ENCODE measurements around the gene SOHLH1.

Gene SOHLH1

GRCh38 chr9:135681161-135681560 is 18.1 kb downstream of the SOHLH1 start:
- Histone ChIP-seq H2AFZ (ENCODE audit: low read length) (no peak overlapping the region), H3K27ac (ENCODE audit: low read length) (no peak overlapping the region), H3K9me3 (replicated peaks; ENCODE audit: insufficient read depth, low read length) (no peaks in the 10 kb centered on the region), H3K4me3 (ENCODE audit: low read length) (no peak overlapping the region), H3K36me3 (replicated peaks; ENCODE audit: insufficient read depth, low read length) (no peaks in the 10 kb centered on the region), H3K4me1 (ENCODE audit: low read length) (peaks cover 7% of the 10 kb centered on the region; the same call in 1 of the 2 replicates), H3K9me2 (replicated peaks; ENCODE audit: insufficient read depth, low read length) (no peaks in the 10 kb centered on the region), H3F3A (ENCODE audit: insufficient read depth, low read length) (no peaks in the 10 kb centered on the region), H4K20me1 (ENCODE audit: insufficient read depth, low read length) (no peaks in the 10 kb centered on the region), H3K4me2 (ENCODE audit: low read depth, low read length) (no peak overlapping the region), H3K9ac (ENCODE audit: low read length) (no peak overlapping the region), H3K27me3 (replicated peaks; ENCODE audit: insufficient read depth, low read length) (peaks cover 76% of the 10 kb centered on the region), H3K79me2 (ENCODE audit: low read length) (no peaks in the 10 kb centered on the region)
- DNase-seq: no peak
- TF ChIP-seq EZH2phosphoT487 (IDR thresholded peaks at IDR 0.05; ENCODE audit: low read length): no peak
- TF ChIP-seq CTCF (IDR thresholded peaks at IDR 0.05; ENCODE audit: low read length): no peak
- TF ChIP-seq EZH2 (optimal IDR thresholded peaks at IDR 0.05; ENCODE audit: low read depth, low read length): no peak

- Histone ChIP-seq H3K27me3 (replicated peaks; ENCODE audit: insufficient read depth, low read length) (peaks cover 72% of the 10 kb centered on the region), H3K4me2 (ENCODE audit: low read depth, low read length) (no peak overlapping the region), H4K20me1 (ENCODE audit: insufficient read depth, low read length) (no peaks in the 10 kb centered on the region), H3K9me3 (replicated peaks; ENCODE audit: insufficient read depth, low read length) (no peaks in the 10 kb centered on the region), H3K27ac (ENCODE audit: low read length) (no peak overlapping the region), H3K36me3 (replicated peaks; ENCODE audit: insufficient read depth, low read length) (no peaks in the 10 kb centered on the region), H3K9me2 (replicated peaks; ENCODE audit: insufficient read depth, low read length) (no peaks in the 10 kb centered on the region), H3F3A (ENCODE audit: insufficient read depth, low read length) (no peaks in the 10 kb centered on the region), H3K9ac (ENCODE audit: low read length) (no peak overlapping the region), H3K4me3 (ENCODE audit: low read length) (no peak overlapping the region), H3K4me1 (ENCODE audit: low read length) (peaks cover 7% of the 10 kb centered on the region; the same call in 1 of the 2 replicates), H3K79me2 (ENCODE audit: low read length) (no peaks in the 10 kb centered on the region), H2AFZ (ENCODE audit: low read length) (no peak overlapping the region)
- TF ChIP-seq CTCF (IDR thresholded peaks at IDR 0.05; ENCODE audit: low read length) (no peak), EZH2 (optimal IDR thresholded peaks at IDR 0.05; ENCODE audit: low read depth, low read length) (no peak), EZH2phosphoT487 (IDR thresholded peaks at IDR 0.05; ENCODE audit: low read length) (no peak)
- DNase-seq: no peak
Measured at GRCh38 chr9:135680056-135680455, 19.2 kb downstream of the SOHLH1 start.

GRCh38 chr9:135678236-135679017 is 20.9 kb downstream of the SOHLH1 start:
- H3K36me3 ChIP-seq (replicated peaks; ENCODE audit: insufficient read depth, low read length): no peaks in the 10 kb centered on the region
- TF ChIP-seq CTCF (IDR thresholded peaks at IDR 0.05; ENCODE audit: low read length): no peak
- no peak for TF ChIP-seq EZH2phosphoT487 (IDR thresholded peaks at IDR 0.05; ENCODE audit: low read length)
- peaks cover 7% of the 10 kb centered on the region; the same call in 1 of the 2 replicates for H3K4me1 ChIP-seq (ENCODE audit: low read length)
- H3F3A ChIP-seq (ENCODE audit: insufficient read depth, low read length): no peaks in the 10 kb centered on the region
- no peaks in the 10 kb centered on the region for H4K20me1 ChIP-seq (ENCODE audit: insufficient read depth, low read length)
- H3K9ac ChIP-seq (ENCODE audit: low read length): no peak overlapping the region
- H3K9me3 ChIP-seq (replicated peaks; ENCODE audit: insufficient read depth, low read length): no peaks in the 10 kb centered on the region
- H2AFZ ChIP-seq (ENCODE audit: low read length): no peak overlapping the region
- H3K4me2 ChIP-seq (ENCODE audit: low read depth, low read length): no peak overlapping the region
- H3K4me3 ChIP-seq (ENCODE audit: low read length): no peak overlapping the region
- H3K27me3 ChIP-seq (replicated peaks; ENCODE audit: insufficient read depth, low read length): peaks cover 72% of the 10 kb centered on the region
- no peaks in the 10 kb centered on the region for H3K79me2 ChIP-seq (ENCODE audit: low read length)
- no peaks in the 10 kb centered on the region for H3K9me2 ChIP-seq (replicated peaks; ENCODE audit: insufficient read depth, low read length)
- no peak overlapping the region for H3K27ac ChIP-seq (ENCODE audit: low read length)
- no peak for DNase-seq
